GM21423 (cell line): ENCODE measurements around the gene TTPAL.

Source experiments
- ATAC-seq: cut with Tn5 transposase; IDR thresholded peaks from one replicate; pipeline ENCODE4 v1.9.1; 2021; ENCODE audit warnings: mild to moderate bottlenecking, moderate library complexity; ENCODE audit not compliant: unreplicated experiment

Gene TTPAL

GRCh38 chr20:44495802-44496481, 20.3 kb downstream of the TTPAL start:
- ATAC-seq = no peak

- no peak for ATAC-seq
Measured at GRCh38 chr20:44496976-44497375, 21.3 kb downstream of the TTPAL start.

GRCh38 chr20:44497761-44498160, 22.1 kb downstream of the TTPAL start:
- no peak for ATAC-seq

- no peak for ATAC-seq
Measured at GRCh38 chr20:44500221-44500620, 24.5 kb downstream of the TTPAL start.

- ATAC-seq = no peak
Measured at GRCh38 chr20:44501448-44501847, 25.8 kb downstream of the TTPAL start.

GRCh38 chr20:44502968-44503367, 27.3 kb downstream of the TTPAL start:
- no peak for ATAC-seq

GRCh38 chr20:44504402-44505307, 29.0 kb downstream of the TTPAL start:
- no peak for ATAC-seq

GRCh38 chr20:44509762-44510161, 34.1 kb downstream of the TTPAL start:
- no peak for ATAC-seq

- ATAC-seq = no peak
Measured at GRCh38 chr20:44513871-44514270, 38.2 kb downstream of the TTPAL start.

- no peak for ATAC-seq
Measured at GRCh38 chr20:44516491-44516890, 40.8 kb downstream of the TTPAL start.

- ATAC-seq = no peak
Measured at GRCh38 chr20:44517454-44517853, 41.8 kb downstream of the TTPAL start.

- ATAC-seq = no peak
Measured at GRCh38 chr20:44518248-44518647, 42.6 kb downstream of the TTPAL start.

GRCh38 chr20:44520881-44521280, 45.2 kb downstream of the TTPAL start:
- ATAC-seq = no peak

- peak; percentile 95 for ATAC-seq
Measured at GRCh38 chr20:44521484-44522481, 46.1 kb downstream of the TTPAL start, which contains the start of gene SERINC3. TSS of gene SERINC3 (minus strand) at chr20:44522070. CDS start at chr20:44521951, 119 bp downstream.

GRCh38 chr20:44522841-44523240, 47.2 kb downstream of the TTPAL start:
- ATAC-seq = no peak

GRCh38 chr20:44523746-44524145, 48.1 kb downstream of the TTPAL start:
- ATAC-seq = no peak

- ATAC-seq = no peak
Measured at GRCh38 chr20:44526129-44526528, 50.5 kb downstream of the TTPAL start.

GRCh38 chr20:44527716-44528199, 52.1 kb downstream of the TTPAL start:
- no peak for ATAC-seq

- no peak for ATAC-seq
Measured at GRCh38 chr20:44528309-44528708, 52.6 kb downstream of the TTPAL start.

- ATAC-seq = no peak
Measured at GRCh38 chr20:44532259-44532980, 56.7 kb downstream of the TTPAL start.
